Measurements from ENCODE around the gene CLEC16A. TPM values are rescaled to one million over a fixed set of nuclear protein-coding genes. Genes with fewer than 3 reads are reported as not detected.
A peak's percentile ranks its signal among the peaks of the same experiment; 100 is the strongest.

The CLEC16A gene
- total and polyA plus RNA-seq, 9 of the 15 experiments (the other 6 are each of a cell fraction or from before 2014, with no cell fraction given) = 1.00 to 22.3 (median 10.0) TPM

DNA sequence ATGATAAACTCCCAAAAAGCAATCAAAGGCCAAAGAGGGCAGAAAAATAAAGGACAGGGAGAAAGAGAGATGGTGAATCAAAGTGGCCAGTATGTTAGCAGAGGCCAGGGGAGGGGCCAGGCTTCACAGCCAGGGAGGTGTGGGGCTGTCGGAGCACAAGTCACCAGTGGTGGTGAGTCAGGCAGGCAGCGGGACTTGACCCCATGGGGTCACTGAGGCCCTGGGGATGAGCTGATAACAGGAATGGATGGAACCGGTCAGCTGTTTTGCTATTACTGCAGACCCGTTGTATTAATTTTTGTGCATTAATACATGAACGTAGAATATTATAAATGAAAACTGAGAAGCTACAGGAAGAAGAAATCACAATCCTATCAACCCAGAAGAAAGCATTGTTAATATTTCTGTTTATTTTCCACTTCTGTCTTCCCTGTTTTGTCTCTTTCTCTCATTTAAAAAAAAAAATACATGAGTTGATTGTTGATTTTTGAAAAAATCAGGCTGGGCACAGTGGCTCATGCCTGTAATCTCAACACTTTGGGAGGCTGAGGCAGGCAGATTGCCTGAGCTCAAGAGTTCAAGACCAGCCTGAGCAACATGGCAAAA lies 204.8 kb downstream of the CLEC16A start (continued):
- TF ChIP-seq REST (IDR thresholded peaks at IDR 0.05; ENCODE audit: borderline replicate concordance) (peak; percentile 47), REST (CRISPR knock-in tag; IDR thresholded peaks at IDR 0.05; ENCODE audit: low read depth) (no peak), ZNF146 (CRISPR knock-in tag; IDR thresholded peaks at IDR 0.05; ENCODE audit: unreplicated experiment) (no peak), TOE1 (IDR thresholded peaks at IDR 0.05; ENCODE audit: borderline replicate concordance) (peak; percentile 26; the same call in 1 of the 2 replicates), TOE1 (CRISPR knock-in tag; IDR thresholded peaks at IDR 0.05; ENCODE audit: borderline replicate concordance, low read depth) (no peak), ZNF512 (tag; IDR thresholded peaks at IDR 0.05) (no peak), KAT7 (CRISPR knock-in tag; IDR thresholded peaks at IDR 0.05; ENCODE audit: borderline replicate concordance) (no peak)
- TF ChIP-seq, protein P1, sequence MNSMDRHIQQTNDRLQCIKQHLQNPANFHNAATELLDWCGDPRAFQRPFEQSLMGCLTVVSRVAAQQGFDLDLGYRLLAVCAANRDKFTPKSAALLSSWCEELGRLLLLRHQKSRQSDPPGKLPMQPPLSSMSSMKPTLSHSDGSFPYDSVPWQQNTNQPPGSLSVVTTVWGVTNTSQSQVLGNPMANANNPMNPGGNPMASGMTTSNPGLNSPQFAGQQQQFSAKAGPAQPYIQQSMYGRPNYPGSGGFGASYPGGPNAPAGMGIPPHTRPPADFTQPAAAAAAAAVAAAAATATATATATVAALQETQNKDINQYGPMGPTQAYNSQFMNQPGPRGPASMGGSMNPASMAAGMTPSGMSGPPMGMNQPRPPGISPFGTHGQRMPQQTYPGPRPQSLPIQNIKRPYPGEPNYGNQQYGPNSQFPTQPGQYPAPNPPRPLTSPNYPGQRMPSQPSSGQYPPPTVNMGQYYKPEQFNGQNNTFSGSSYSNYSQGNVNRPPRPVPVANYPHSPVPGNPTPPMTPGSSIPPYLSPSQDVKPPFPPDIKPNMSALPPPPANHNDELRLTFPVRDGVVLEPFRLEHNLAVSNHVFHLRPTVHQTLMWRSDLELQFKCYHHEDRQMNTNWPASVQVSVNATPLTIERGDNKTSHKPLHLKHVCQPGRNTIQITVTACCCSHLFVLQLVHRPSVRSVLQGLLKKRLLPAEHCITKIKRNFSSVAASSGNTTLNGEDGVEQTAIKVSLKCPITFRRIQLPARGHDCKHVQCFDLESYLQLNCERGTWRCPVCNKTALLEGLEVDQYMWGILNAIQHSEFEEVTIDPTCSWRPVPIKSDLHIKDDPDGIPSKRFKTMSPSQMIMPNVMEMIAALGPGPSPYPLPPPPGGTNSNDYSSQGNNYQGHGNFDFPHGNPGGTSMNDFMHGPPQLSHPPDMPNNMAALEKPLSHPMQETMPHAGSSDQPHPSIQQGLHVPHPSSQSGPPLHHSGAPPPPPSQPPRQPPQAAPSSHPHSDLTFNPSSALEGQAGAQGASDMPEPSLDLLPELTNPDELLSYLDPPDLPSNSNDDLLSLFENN (IDR thresholded peaks at IDR 0.05; ENCODE audit: low read depth in 2 of 2, low read length in 2 of 2) = 0 out of 4 replicates have a peak, but pooled peaks of 1 of the 2 experiments have one; percentile 40

Data from K562 (cell line).